WTC11 (cell line): ENCODE measurements around the gene MORF4L2. TPM values are rescaled to one million over a fixed set of nuclear protein-coding genes. Genes with fewer than 3 reads are reported as not detected.
"Not testable (repeated sequence)": the region's sequence is repeated elsewhere in the genome, so short reads cannot be mapped to it uniquely, and the experiment has no call there.

Experiments used
- ATAC-seq: fragments of 200-7000 bp; cut with Tn5 transposase; 2 replicates; pipeline ENCODE4 v1.10.0; 2021; ENCODE audit warnings: mild to moderate bottlenecking, moderate library complexity
- CTCF ChIA-PET: fragments of 300-600 bp; sonication (Branson Sonifier 250); formaldehyde crosslinking; loops from one replicate; lab custom pipeline; 2021; ENCODE audit warnings: antibody characterized with exemption; lab: Charles Lee
- POLR2A ChIA-PET: fragments of 350-600 bp; sonication (Branson Sonifier 250); formaldehyde crosslinking; loops from one replicate; lab custom pipeline; 2021; ENCODE audit warnings: antibody characterized with exemption; lab: Charles Lee
- DNase-seq: peaks from one replicate; pipeline ENCODE4 v3.0.0; 2021; ENCODE audit warnings: low spot score
- H3K27ac Mint-ChIP-seq: 2 replicates; pipeline ENCODE4 v1.8.0; 2021; ENCODE audit warnings: mixed read lengths
- H3K27me3 Mint-ChIP-seq: 2 replicates; pipeline ENCODE4 v1.8.0; 2021; ENCODE audit warnings: low read depth, mild to moderate bottlenecking, moderate library complexity, mixed read lengths
- H3K36me3 Mint-ChIP-seq: 2 replicates; pipeline ENCODE4 v1.8.0; 2021; ENCODE audit warnings: mixed read lengths
- H3K4me1 Mint-ChIP-seq: 2 replicates; pipeline ENCODE4 v1.8.0; 2022; ENCODE audit warnings: mixed read lengths
- H3K4me3 Mint-ChIP-seq: 2 replicates; pipeline ENCODE4 v1.8.0; 2021; ENCODE audit warnings: mild to moderate bottlenecking, moderate library complexity, mixed read lengths
- H3K9me3 Mint-ChIP-seq: 2 replicates; pipeline ENCODE4 v1.8.0; 2021; ENCODE audit warnings: mixed read lengths
- CBFB ChIP-seq: sonication (generic); formaldehyde crosslinking; IDR thresholded peaks from 2 replicates; pipeline ENCODE4 v1.8.1; 2022; ENCODE audit warnings: mild to moderate bottlenecking, low read depth, missing genetic modification reagents
- CREM ChIP-seq: sonication (generic); formaldehyde crosslinking; IDR thresholded peaks from 2 replicates; pipeline ENCODE4 v1.8.1; 2022; ENCODE audit warnings: mild to moderate bottlenecking, missing genetic modification reagents, moderate library complexity
- EMX1 ChIP-seq: fragments of 250-450 bp; sonication (Bioruptor Pico); IDR thresholded peaks from 2 replicates; pipeline ENCODE4 v1.8.0; 2021; ENCODE audit warnings: mild to moderate bottlenecking
- NFYB ChIP-seq: sonication (generic); formaldehyde crosslinking; conservative IDR thresholded peaks from 2 replicates; pipeline ENCODE4 v1.8.0; 2022; ENCODE audit warnings: low read depth, missing genetic modification reagents
- TCF7 ChIP-seq: sonication (generic); formaldehyde crosslinking; IDR thresholded peaks from 2 replicates; pipeline ENCODE4 v1.8.0; 2022; ENCODE audit warnings: mild to moderate bottlenecking, low read depth, missing genetic modification reagents, moderate library complexity
- TEAD1 ChIP-seq: sonication (generic); formaldehyde crosslinking; IDR thresholded peaks from 2 replicates; pipeline ENCODE4 v1.8.0; 2022; ENCODE audit warnings: mild to moderate bottlenecking, missing genetic modification reagents
- ZNF396 ChIP-seq: fragments of 250-450 bp; sonication (Bioruptor Pico); IDR thresholded peaks from 2 replicates; pipeline ENCODE4 v1.8.0; 2021; ENCODE audit warnings: mild to moderate bottlenecking, moderate library complexity, borderline replicate concordance
- total RNA-seq: library from RNA; stranded (reverse); gene quantifications from 3 replicates; pipeline ENCODE4 v1.2.3, GENCODE V29; 2021
- TF ChIP-seq, protein P1 (sequence below): fragments of 250-450 bp; sonication (Bioruptor Pico); IDR thresholded peaks from 2 replicates; pipeline ENCODE4 v1.9.0; 2021; ENCODE audit warnings: mild to moderate bottlenecking
- TF ChIP-seq, protein P2 (sequence below): fragments of 250-450 bp; sonication (Bioruptor Pico); IDR thresholded peaks from 2 replicates; pipeline ENCODE4 v1.9.0; 2021; ENCODE audit warnings: mild to moderate bottlenecking, borderline replicate concordance
- TF ChIP-seq, protein P3 (sequence below): sonication (generic); formaldehyde crosslinking; IDR thresholded peaks from 2 replicates; pipeline ENCODE4 v1.8.1; 2023; ENCODE audit warnings: mild to moderate bottlenecking, missing genetic modification reagents, borderline replicate concordance

Gene MORF4L2
- total RNA-seq, 1 experiment from 2014 or later: 355 TPM

DNA sequence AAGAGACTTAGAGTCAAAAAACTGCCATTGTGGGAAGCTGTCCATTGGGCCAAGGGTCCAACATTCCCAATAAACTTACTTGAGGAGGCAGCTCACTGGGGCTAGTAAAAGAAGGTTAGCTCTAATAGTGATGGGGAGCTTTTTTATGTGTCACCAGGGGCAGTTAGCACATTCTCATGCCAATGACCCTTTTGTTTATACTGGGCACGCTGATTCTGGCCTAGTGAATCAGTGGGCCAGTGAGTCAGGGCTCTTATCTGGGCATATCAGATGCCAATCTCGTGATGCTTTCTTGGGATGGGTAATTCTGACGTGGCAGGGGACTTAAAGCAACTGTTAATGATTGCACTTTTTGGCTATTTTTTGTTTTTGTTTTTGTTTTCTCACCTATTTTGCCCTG, 29.9 kb downstream of the MORF4L2 start:
- POLR2A ChIA-PET: no interaction called here

DNA sequence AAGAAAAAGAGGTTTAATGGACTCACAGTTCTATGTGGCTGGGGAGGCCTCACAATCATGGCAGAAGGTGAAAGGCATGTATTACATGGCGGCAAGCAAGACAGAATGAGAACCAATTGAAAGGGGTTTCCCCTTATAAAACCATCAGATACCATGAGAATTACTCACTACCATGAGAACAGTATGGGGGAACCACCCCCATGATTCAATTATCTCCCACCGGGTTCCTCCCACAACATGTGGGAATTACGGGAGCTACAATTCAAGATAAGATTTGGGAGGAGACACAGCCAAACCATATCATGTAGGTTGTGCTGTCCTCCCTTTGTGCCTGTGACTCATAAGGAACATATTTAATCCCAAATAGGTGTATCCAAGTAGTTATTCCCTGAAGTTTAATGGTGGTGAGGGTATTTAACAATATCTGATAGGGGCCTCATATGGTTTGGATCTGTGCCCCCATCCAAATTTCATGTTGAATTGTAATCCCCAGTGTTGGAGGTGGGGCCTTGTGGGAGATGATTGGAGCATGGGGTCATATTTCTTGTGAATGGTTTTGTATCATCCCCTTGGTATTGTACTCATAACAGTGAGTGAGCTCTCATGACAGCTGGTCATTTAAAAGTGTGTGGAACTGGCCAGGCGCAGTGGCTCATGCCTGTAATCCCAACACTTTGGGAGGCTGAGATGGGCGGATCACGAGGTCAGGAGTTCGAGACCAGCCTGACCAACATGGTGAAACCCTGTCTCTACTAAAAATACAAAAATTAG, 31.1 kb downstream of the MORF4L2 start:
- POLR2A ChIA-PET, H3K9me3 Mint-ChIP-seq: not testable (repeated sequence)

More for the DNA sequence above, 29.9 kb downstream of the MORF4L2 start:
- Mint-ChIP-seq H3K4me1 (no peaks in the 10 kb centered on the region), H3K4me3 (no peak overlapping the region), H3K27me3 (peaks cover 7% of the 10 kb centered on the region), H3K27ac (no peak overlapping the region), H3K9me3 (no peaks in the 10 kb centered on the region), H3K36me3 (no peaks in the 10 kb centered on the region)
- no peak for DNase-seq
- CTCF ChIA-PET: no interaction called here
- no peak for ATAC-seq
- TF ChIP-seq, protein P1, sequence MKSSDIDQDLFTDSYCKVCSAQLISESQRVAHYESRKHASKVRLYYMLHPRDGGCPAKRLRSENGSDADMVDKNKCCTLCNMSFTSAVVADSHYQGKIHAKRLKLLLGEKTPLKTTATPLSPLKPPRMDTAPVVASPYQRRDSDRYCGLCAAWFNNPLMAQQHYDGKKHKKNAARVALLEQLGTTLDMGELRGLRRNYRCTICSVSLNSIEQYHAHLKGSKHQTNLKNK: no peak
- TF ChIP-seq ZNF396 (CRISPR knock-in tag): no peak
- no peak for TF ChIP-seq TEAD1
- TF ChIP-seq, protein P2, sequence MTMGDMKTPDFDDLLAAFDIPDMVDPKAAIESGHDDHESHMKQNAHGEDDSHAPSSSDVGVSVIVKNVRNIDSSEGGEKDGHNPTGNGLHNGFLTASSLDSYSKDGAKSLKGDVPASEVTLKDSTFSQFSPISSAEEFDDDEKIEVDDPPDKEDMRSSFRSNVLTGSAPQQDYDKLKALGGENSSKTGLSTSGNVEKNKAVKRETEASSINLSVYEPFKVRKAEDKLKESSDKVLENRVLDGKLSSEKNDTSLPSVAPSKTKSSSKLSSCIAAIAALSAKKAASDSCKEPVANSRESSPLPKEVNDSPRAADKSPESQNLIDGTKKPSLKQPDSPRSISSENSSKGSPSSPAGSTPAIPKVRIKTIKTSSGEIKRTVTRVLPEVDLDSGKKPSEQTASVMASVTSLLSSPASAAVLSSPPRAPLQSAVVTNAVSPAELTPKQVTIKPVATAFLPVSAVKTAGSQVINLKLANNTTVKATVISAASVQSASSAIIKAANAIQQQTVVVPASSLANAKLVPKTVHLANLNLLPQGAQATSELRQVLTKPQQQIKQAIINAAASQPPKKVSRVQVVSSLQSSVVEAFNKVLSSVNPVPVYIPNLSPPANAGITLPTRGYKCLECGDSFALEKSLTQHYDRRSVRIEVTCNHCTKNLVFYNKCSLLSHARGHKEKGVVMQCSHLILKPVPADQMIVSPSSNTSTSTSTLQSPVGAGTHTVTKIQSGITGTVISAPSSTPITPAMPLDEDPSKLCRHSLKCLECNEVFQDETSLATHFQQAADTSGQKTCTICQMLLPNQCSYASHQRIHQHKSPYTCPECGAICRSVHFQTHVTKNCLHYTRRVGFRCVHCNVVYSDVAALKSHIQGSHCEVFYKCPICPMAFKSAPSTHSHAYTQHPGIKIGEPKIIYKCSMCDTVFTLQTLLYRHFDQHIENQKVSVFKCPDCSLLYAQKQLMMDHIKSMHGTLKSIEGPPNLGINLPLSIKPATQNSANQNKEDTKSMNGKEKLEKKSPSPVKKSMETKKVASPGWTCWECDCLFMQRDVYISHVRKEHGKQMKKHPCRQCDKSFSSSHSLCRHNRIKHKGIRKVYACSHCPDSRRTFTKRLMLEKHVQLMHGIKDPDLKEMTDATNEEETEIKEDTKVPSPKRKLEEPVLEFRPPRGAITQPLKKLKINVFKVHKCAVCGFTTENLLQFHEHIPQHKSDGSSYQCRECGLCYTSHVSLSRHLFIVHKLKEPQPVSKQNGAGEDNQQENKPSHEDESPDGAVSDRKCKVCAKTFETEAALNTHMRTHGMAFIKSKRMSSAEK (CRISPR knock-in tag): no peak
- TF ChIP-seq TCF7: no peak
- TF ChIP-seq CREM (CRISPR knock-in tag): no peak
- no peak for TF ChIP-seq EMX1 (CRISPR knock-in tag)
- TF ChIP-seq CBFB (CRISPR knock-in tag): no peak
- no peak for TF ChIP-seq NFYB (CRISPR knock-in tag)

DNA sequence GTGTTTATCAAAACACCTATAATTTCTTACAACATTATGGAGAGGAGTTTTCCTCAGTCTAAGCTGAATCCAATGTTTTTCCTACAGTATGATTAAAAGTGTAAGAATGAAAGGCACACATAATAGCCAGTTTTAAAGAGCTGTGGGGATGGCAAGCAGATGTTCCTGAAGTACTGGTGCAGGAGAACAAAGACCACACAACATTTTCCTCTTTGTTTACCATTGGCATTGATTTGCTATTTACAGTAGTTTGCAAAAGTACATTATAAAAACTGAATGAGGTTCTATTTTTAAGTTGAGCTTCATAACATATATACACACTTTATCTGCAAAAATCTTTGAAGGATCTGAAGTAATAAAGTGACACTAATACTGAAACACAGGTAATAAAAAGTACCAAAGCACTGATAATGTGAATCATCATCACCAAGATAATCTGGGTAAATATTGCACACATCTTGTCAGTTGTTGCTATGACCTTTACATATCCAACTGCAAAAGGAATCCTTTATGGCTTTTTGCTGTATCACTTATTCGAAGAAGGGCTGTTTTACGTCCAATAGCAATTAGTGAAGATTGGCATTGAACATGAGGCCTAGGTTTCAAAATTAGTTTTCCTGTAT, 35.2 kb downstream of the MORF4L2 start:
- no peak overlapping the region for H3K4me3 Mint-ChIP-seq
- ATAC-seq: no peak
- H3K36me3 Mint-ChIP-seq: no peaks in the 10 kb centered on the region
- POLR2A ChIA-PET: no interaction called here
- H3K9me3 Mint-ChIP-seq: 0 out of 2 replicates have a peak, but pooled peaks cover 5% of the 10 kb centered on the region
- no peak overlapping the region for H3K27ac Mint-ChIP-seq
- H3K4me1 Mint-ChIP-seq: no peaks in the 10 kb centered on the region
- TF ChIP-seq, protein P3, sequence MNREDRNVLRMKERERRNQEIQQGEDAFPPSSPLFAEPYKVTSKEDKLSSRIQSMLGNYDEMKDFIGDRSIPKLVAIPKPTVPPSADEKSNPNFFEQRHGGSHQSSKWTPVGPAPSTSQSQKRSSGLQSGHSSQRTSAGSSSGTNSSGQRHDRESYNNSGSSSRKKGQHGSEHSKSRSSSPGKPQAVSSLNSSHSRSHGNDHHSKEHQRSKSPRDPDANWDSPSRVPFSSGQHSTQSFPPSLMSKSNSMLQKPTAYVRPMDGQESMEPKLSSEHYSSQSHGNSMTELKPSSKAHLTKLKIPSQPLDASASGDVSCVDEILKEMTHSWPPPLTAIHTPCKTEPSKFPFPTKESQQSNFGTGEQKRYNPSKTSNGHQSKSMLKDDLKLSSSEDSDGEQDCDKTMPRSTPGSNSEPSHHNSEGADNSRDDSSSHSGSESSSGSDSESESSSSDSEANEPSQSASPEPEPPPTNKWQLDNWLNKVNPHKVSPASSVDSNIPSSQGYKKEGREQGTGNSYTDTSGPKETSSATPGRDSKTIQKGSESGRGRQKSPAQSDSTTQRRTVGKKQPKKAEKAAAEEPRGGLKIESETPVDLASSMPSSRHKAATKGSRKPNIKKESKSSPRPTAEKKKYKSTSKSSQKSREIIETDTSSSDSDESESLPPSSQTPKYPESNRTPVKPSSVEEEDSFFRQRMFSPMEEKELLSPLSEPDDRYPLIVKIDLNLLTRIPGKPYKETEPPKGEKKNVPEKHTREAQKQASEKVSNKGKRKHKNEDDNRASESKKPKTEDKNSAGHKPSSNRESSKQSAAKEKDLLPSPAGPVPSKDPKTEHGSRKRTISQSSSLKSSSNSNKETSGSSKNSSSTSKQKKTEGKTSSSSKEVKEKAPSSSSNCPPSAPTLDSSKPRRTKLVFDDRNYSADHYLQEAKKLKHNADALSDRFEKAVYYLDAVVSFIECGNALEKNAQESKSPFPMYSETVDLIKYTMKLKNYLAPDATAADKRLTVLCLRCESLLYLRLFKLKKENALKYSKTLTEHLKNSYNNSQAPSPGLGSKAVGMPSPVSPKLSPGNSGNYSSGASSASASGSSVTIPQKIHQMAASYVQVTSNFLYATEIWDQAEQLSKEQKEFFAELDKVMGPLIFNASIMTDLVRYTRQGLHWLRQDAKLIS (CRISPR knock-in tag): no peak
- no peak for TF ChIP-seq TEAD1
- H3K27me3 Mint-ChIP-seq: peaks cover 10% of the 10 kb centered on the region; the same call in 1 of the 2 replicates
- CTCF ChIA-PET: no interaction called here
- no peak for DNase-seq

More for the DNA sequence above, 31.1 kb downstream of the MORF4L2 start:
- CTCF ChIA-PET, H3K27ac Mint-ChIP-seq, ATAC-seq, H3K4me3 Mint-ChIP-seq, H3K27me3 Mint-ChIP-seq, DNase-seq, H3K4me1 Mint-ChIP-seq, H3K36me3 Mint-ChIP-seq: not testable (repeated sequence)
